ACC112 (cell line): ENCODE results near the gene LYPD6.

ENCODE experiments used
- H2AFZ ChIP-seq: fragments of 200-600 bp; sonication (generic); one replicate; pipeline ENCODE4 v1.6.0; 2017; ENCODE audit warnings: antibody characterized with exemption, low read length; ENCODE audit not compliant: unreplicated experiment
- H3K27ac ChIP-seq: fragments of 200-600 bp; sonication (generic); 2 replicates; pipeline ENCODE4 v1.5.1; 2014; ENCODE audit warnings: low read depth, mild to moderate bottlenecking, antibody characterized with exemption, low read length, moderate library complexity
- H3K27me3 ChIP-seq: fragments of 200-600 bp; sonication (generic); 2 replicates; pipeline ENCODE4 v1.6.1; 2014; ENCODE audit warnings: mild to moderate bottlenecking, antibody characterized with exemption, low read length, moderate library complexity, mixed read lengths; ENCODE audit not compliant: insufficient read depth
- H3K36me3 ChIP-seq: fragments of 200-600 bp; sonication (generic); 2 replicates; pipeline ENCODE4 v1.6.1; 2016; ENCODE audit warnings: mild to moderate bottlenecking, antibody characterized with exemption, low read length, moderate library complexity, mixed read lengths; ENCODE audit not compliant: insufficient read depth
- H3K4me1 ChIP-seq: fragments of 200-600 bp; sonication (generic); one replicate; pipeline ENCODE4 v1.6.1; 2016; ENCODE audit warnings: low read length, mixed read lengths; ENCODE audit not compliant: insufficient read depth, unreplicated experiment, control insufficient read depth
- H3K4me3 ChIP-seq: fragments of 200-600 bp; sonication (generic); 2 replicates; pipeline ENCODE4 v1.5.1; 2014; ENCODE audit warnings: mild to moderate bottlenecking, low read depth, low read length
- H3K79me2 ChIP-seq: fragments of 200-600 bp; sonication (generic); one replicate; pipeline ENCODE4 v1.6.0; 2016; ENCODE audit warnings: low read length; ENCODE audit not compliant: control insufficient read depth, unreplicated experiment, insufficient read depth

Gene LYPD6

DNA sequence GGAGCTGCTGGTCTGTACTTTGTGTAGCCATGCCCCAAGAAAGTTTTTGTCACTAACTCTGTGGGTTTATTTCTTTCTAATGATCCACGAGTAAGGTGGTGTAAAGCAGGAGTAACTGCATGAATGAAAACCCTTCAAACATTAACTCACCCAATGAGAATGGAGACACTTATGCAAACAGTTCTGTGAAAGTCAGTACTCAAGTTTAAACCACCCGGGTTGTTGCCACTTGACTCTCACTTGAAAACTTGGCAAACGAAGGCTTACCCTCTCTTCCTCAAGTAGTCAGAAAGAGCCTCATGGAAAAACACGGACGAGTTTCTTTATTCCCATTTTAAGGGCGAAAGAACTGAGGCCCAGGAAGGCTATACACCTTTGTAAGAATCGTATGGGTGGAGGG is 139.7 kb downstream of the LYPD6 start:
- no peak overlapping the region for H3K27ac ChIP-seq
- no peak overlapping the region for H2AFZ ChIP-seq

DNA sequence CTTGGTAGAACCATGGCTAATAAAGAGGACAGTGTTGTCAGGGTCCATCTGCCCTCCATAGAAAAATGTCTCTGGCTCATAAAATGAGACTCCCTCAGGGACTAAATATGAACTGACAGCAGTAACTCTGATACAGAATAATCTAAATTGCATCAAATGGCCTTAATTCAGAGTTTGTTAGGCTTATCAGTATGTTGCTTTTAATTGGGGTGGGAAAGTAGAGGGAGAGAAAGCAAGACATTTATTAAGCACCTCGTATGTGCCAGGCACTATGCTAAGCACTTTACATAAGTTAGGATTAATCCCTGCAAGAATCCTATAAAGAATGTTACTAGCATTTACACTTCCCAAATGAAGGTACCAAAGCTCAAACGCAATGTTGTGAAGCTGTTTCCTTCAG is 142.0 kb downstream of the LYPD6 start:
- Histone ChIP-seq H3K4me3 (no peak overlapping the region), H3K27me3 (no peaks in the 10 kb centered on the region), H3K79me2 (no peaks in the 10 kb centered on the region), H3K27ac (no peak overlapping the region), H2AFZ (no peak overlapping the region), H3K4me1 (no peaks in the 10 kb centered on the region), H3K36me3 (no peaks in the 10 kb centered on the region)

More for the DNA sequence above, 139.7 kb downstream of the LYPD6 start:
- Histone ChIP-seq H3K27me3 (no peaks in the 10 kb centered on the region), H3K36me3 (no peaks in the 10 kb centered on the region), H3K79me2 (no peaks in the 10 kb centered on the region), H3K4me1 (no peaks in the 10 kb centered on the region), H3K4me3 (no peak overlapping the region)

GRCh38 chr2:149473068-149473467 is 142.7 kb downstream of the LYPD6 start:
- Histone ChIP-seq H3K27ac (no peak overlapping the region), H3K4me3 (no peak overlapping the region), H3K4me1 (no peaks in the 10 kb centered on the region), H3K27me3 (no peaks in the 10 kb centered on the region), H2AFZ (no peak overlapping the region), H3K36me3 (no peaks in the 10 kb centered on the region), H3K79me2 (no peaks in the 10 kb centered on the region)

DNA sequence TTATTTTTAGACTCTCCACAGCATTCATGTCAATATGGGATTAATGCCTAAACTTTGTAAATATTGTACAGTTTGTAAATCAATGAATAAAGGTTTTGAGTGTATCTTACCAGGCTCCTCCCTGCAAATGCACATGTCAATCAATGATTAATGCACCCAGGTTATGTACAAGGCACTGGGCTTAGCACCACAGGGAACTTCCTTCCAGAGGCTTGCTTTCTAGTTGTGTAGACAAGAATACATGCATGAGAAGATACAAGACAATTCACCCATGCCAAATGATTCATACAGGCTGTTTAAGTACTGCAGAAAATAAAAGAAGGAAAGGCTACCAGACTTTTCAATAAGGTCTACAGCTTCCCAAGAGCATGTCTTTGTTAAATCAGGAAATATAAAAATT is 143.1 kb downstream of the LYPD6 start:
- Histone ChIP-seq H3K36me3 (no peaks in the 10 kb centered on the region), H3K4me1 (no peaks in the 10 kb centered on the region), H2AFZ (no peak overlapping the region), H3K79me2 (no peaks in the 10 kb centered on the region), H3K27ac (no peak overlapping the region), H3K27me3 (no peaks in the 10 kb centered on the region), H3K4me3 (no peak overlapping the region)

- no peak overlapping the region for H3K27ac ChIP-seq
- no peaks in the 10 kb centered on the region for H3K36me3 ChIP-seq
- H3K79me2 ChIP-seq: no peaks in the 10 kb centered on the region
- H3K27me3 ChIP-seq: peaks cover 11% of the 10 kb centered on the region
- no peak overlapping the region for H3K4me3 ChIP-seq
- H2AFZ ChIP-seq: no peak overlapping the region
- no peaks in the 10 kb centered on the region for H3K4me1 ChIP-seq
Observed at GRCh38 chr2:149483004-149483605, 152.7 kb downstream of the LYPD6 start.

- Histone ChIP-seq H3K79me2 (no peaks in the 10 kb centered on the region), H3K27ac (no peak overlapping the region)
Observed at GRCh38 chr2:149486664-149487063, 156.3 kb downstream of the LYPD6 start.

GRCh38 chr2:149487189-149487588 is 156.8 kb downstream of the LYPD6 start:
- Histone ChIP-seq H3K36me3 (no peaks in the 10 kb centered on the region), H3K4me1 (no peaks in the 10 kb centered on the region), H3K27me3 (peaks cover 14% of the 10 kb centered on the region), H2AFZ (no peak overlapping the region), H3K27ac (no peak overlapping the region), H3K79me2 (no peaks in the 10 kb centered on the region), H3K4me3 (no peak overlapping the region)

More at GRCh38 chr2:149486664-149487063, 156.3 kb downstream of the LYPD6 start:
- Histone ChIP-seq H3K4me3 (no peak overlapping the region), H3K4me1 (no peaks in the 10 kb centered on the region), H2AFZ (no peak overlapping the region), H3K36me3 (no peaks in the 10 kb centered on the region), H3K27me3 (peaks cover 11% of the 10 kb centered on the region)

- Histone ChIP-seq H3K36me3 (no peaks in the 10 kb centered on the region), H3K27ac (no peak overlapping the region), H3K79me2 (no peaks in the 10 kb centered on the region), H3K4me1 (no peaks in the 10 kb centered on the region), H3K4me3 (no peak overlapping the region), H3K27me3 (peaks cover 16% of the 10 kb centered on the region), H2AFZ (no peak overlapping the region)
Observed at GRCh38 chr2:149488706-149489440, 158.5 kb downstream of the LYPD6 start.

DNA sequence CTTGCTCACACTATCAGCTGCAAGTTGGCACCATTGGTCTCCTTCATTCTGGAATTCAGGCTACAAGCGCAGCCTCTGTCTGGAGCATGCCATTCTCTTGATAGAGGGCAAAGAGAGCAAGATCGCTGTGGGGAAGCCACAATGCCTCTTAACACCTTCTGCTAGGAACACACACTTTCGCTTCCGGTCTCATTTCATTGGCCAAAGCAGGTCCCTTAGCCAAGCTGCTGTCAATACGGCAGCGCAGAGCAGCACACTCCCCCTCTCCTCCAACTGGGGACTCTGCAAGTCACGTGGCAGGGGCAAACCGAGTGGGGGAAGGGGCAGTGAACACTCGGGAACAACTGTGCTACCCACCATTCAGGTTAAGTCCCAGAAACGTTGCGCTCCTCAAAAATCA is 159.1 kb downstream of the LYPD6 start:
- Histone ChIP-seq H3K4me1 (no peaks in the 10 kb centered on the region), H3K4me3 (no peak overlapping the region), H2AFZ (no peak overlapping the region), H3K27ac (no peak overlapping the region), H3K27me3 (peaks cover 16% of the 10 kb centered on the region), H3K36me3 (no peaks in the 10 kb centered on the region), H3K79me2 (no peaks in the 10 kb centered on the region)

DNA sequence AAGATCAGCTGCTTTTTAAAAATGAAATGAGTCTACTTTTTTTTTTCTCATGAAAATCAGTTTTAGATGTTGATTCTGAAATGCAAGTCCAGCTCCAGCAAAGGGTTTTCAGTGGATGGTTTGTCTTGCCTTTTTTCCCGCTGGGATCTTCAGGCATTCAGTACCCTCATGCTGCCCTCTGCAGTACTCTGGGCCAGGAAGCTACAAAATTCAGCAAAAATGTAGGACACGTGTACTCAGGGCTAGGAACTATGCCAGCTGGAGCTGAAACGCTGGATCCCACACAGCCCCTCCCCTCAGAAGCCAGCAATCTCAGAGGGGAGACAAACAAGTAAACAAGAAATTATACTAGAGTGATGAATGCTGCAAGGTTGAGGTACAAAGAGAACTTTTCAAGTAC is 159.9 kb downstream of the LYPD6 start:
- Histone ChIP-seq H3K27ac (no peak overlapping the region), H3K4me1 (no peaks in the 10 kb centered on the region), H3K79me2 (no peaks in the 10 kb centered on the region), H3K36me3 (no peaks in the 10 kb centered on the region), H3K27me3 (peaks cover 10% of the 10 kb centered on the region; the same call in 1 of the 2 replicates), H2AFZ (no peak overlapping the region), H3K4me3 (no peak overlapping the region)

GRCh38 chr2:149492923-149493322 is 162.5 kb downstream of the LYPD6 start:
- Histone ChIP-seq H2AFZ (no peak overlapping the region), H3K79me2 (no peaks in the 10 kb centered on the region), H3K27me3 (0 out of 2 replicates have a peak, but pooled peaks cover 6% of the 10 kb centered on the region), H3K27ac (no peak overlapping the region), H3K36me3 (no peaks in the 10 kb centered on the region), H3K4me1 (no peaks in the 10 kb centered on the region), H3K4me3 (no peak overlapping the region)
